IPS DF 4.7 (cell line): ENCODE results near the gene TRAF3IP1.

Experiments used
- DNase-seq: peaks from one replicate; pipeline ENCODE4 v3.0.0-alpha.2; 2013; ENCODE audit warnings: low spot score; ENCODE audit errors: extremely low read depth

TRAF3IP1 gene

DNA sequence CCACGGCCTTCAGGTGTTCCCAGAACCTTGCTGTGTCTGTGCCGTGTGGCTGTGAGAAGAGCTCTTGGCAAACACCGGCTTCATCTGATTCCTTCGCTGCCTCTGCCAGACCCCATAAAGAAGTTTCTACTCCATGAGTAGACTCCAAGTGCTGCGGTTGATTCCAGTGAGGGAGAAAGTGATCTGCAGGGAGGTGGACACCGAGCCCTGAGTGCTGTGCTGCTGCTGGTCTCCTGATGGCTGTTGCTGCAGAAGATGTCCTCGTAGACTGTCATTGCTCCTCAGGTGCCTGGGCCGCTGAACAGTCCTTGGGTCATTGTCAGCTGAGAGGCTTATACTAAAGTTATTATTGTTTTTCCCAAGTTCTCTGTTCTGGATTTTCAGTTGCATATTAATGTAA lies 126.1 kb downstream of the TRAF3IP1 start:
- DNase-seq, result no peak

DNA sequence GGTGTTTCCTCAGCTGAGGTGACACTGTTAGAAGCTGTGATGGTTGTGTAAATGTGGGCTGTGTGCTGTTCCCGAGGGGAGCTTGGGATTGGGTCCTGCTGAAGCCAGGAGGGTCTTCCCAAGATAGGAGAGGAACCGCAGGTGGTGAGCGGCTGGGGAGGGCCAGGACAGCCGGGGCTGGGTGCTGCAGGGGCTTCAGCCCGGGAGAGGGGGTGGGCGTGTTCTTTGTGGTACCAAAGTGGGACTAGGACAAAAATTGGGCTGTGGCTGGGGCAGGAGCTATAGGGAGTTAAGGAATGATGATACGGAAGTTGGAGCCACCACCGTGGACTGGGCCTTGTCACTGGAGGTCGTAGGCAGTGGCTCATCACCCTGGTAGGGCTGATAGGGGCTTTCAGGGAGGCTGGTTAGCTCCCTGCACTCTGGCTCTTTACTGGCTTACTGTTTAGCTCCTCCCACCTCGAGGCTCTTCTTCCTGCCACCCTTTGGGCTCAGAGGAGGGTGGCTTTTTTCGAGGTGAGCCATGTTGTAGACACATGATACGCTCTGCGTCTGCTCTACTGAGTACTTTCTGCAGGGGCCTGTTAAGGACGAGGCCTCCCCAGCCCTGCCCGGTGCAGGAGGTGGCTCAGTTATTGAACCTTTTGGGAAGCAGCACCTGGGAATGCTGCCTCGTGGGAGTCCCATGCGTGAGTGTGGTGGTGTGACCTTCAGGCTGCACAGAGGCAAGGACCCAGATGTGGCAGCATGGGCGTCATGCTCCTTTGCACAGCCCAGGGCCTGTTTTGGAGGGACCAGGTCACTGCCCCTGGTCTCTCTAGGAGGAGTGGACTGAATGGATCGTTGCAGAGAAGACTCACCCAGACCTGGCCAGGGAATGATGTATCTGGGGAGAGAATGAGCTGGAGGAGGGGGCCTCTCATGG lies 128.0 kb downstream of the TRAF3IP1 start:
- no peak for DNase-seq

DNA sequence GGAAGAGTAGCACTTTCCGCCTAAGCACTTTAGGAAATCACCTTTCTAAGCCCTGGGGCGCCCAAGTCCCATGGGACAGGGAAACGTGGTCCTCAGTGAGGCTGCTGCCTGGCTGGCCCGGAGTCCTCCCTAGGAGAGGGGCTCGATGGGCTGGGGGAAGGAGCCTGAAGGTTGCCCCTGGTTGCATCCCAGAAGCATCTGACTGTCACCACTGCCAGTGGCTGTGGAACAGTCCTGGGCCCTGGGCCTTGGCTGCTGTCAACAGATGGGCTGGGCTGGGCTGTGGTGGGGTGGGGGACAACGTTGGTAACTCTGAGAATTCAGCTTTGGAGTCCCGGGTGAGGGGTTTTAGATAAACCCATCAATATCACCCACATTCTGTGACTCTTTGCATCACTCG lies 128.9 kb downstream of the TRAF3IP1 start:
- no peak for DNase-seq

DNA sequence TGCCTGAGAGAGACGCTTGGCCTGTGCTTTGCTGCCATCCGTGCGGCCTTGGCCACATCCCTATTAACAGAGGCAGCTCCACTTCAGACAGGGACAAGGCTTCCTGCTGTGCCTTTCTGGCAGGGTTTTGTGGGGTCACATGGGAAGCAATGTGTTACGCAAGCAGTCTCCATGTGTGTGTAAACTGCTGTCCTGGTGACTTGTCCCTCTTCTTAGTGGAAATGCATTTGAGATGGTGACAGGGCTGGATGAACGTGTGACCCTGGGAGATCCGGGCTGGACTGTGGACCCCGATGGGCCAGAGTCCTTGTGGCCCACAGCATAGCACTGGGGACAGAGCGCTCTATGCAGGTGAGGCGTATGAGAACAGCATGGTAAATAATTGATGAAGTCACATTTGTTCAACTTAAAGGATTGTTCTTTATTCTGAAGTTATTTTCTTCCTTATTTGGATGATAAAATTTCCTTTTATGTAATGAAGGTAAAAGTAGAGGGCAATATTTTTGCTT lies 129.6 kb downstream of the TRAF3IP1 start:
- no peak for DNase-seq

DNA sequence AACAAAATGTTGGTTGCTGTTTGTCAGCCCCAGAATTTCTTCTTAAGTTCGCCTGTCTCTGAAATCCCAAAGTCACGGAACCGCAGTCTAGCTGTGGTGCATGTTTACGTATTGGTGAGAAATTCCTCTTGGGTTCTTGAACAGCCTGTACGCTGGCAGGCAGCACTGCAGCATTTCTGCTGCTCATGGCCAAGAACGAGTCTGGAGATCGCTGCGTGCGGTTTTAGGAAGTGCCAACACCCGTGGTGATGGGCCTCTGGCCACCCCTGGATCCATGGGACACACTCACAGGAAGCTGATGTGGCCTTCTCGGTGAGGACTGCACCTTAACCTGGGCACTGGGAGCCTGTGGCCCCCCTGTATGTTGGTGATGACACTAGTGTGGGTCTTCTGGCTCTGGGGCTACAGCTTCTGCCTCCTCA lies 130.1 kb downstream of the TRAF3IP1 start:
- no peak for DNase-seq
